Measurements from ENCODE around the gene HTATSF1. TPM values are rescaled to one million over a fixed set of nuclear protein-coding genes. Genes with fewer than 3 reads are reported as not detected.

Gene HTATSF1, protein sequence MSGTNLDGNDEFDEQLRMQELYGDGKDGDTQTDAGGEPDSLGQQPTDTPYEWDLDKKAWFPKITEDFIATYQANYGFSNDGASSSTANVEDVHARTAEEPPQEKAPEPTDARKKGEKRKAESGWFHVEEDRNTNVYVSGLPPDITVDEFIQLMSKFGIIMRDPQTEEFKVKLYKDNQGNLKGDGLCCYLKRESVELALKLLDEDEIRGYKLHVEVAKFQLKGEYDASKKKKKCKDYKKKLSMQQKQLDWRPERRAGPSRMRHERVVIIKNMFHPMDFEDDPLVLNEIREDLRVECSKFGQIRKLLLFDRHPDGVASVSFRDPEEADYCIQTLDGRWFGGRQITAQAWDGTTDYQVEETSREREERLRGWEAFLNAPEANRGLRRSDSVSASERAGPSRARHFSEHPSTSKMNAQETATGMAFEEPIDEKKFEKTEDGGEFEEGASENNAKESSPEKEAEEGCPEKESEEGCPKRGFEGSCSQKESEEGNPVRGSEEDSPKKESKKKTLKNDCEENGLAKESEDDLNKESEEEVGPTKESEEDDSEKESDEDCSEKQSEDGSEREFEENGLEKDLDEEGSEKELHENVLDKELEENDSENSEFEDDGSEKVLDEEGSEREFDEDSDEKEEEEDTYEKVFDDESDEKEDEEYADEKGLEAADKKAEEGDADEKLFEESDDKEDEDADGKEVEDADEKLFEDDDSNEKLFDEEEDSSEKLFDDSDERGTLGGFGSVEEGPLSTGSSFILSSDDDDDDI
- 10 to 100 TPM; 27.2 to 32.2 (median 28.8) TPM for total RNA-seq
- 52.5 TPM for total RNA-seq (2013)
- 58.2 to 125 (median 77.2) reads per million in 29 experiments for total RNA-seq

DNA sequence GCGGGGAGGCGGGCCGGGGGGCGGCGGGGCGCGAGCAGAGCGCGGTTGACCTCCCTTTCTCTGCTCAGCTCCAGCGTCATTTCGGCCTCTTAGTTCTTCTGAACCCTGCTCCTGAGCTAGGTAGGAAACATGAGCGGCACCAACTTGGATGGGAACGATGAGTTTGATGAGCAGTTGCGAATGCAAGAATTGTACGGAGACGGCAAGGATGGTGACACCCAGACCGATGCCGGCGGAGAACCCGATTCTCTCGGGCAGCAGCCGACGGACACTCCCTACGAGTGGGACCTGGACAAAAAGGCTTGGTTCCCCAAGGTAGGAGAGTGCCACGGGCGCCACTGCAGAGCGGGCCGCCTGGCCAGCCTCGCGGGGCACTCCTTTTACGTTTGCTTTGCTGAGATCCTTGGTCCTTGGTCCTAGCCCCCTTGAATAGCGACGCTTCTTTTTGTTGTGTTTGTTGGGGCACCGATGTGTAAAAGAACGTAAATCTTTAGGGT, at the start of gene HTATSF1:
Gene HTATSF1, plus strand, starts transcription at position 37 of the 497 bp plus-strand sequence. Its CDS starts 93 bp downstream, at position 130.
- CTCF ChIA-PET: interaction anchor here in 1 of 2 donors (0.6 to 1.8 kb wide), 5 partner anchors 80 to 462 kb away, joined by 3 to 7 read pairs (median 4); no protein-coding TSS in a partner anchor
- POLR2A ChIA-PET: interaction anchor here in 1 of 2 donors (0.6 to 1.1 kb wide), 5 partner anchors 26 to 383 kb away, joined by 3 to 15 read pairs (median 3); partner anchors contain the start of gene RBMX
- no peak for ATAC-seq (replicated peaks in 1 of 4)

DNA sequence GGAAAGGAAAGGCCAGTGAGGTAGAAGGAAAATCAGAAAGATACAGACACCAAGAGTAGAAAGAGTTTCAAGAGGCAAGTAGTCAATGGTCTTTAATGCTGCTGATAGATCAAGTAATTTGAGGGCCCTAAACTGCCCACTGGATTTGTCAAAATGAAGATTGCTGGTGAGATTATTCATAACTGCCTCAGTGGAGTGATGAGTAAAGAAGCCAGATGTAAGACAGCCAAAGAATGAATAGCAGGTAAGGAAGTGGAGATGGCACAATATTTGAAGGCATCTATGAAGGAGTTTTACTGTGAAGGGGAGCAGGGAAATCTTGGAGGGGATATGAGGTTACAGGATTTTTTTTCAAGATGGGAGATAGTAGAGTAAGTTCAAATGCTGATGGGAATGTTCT, 49.4 kb upstream of the HTATSF1 start:
- H3K36me3 ChIP-seq (ENCODE audit: control insufficient read depth in 2 of 2, extremely low read depth in 1 of 2, insufficient read depth in 1 of 2, low read length in 1 of 2): no peaks in the 10 kb centered on the region
- ChIA-PET POLR2A (no interaction called here), CTCF (no interaction called here)
- no peak overlapping the region for H3K27ac ChIP-seq (ENCODE audit: low read length)
- no peak overlapping the region for H3K4me3 ChIP-seq (ENCODE audit: control insufficient read depth in 1 of 2, extremely low read depth in 1 of 2, low read length in 1 of 2)
- H3K36me3 Mint-ChIP-seq: no peaks in the 10 kb centered on the region
- no peaks in the 10 kb centered on the region for H3K4me1 ChIP-seq (ENCODE audit: control insufficient read depth in 1 of 2, extremely low read depth in 1 of 2, insufficient read depth in 2 of 2, low read length in 2 of 2)
- H3K27me3 Mint-ChIP-seq: peaks cover 3 to 7% of the 10 kb centered on the region in 2 donors
- no peak overlapping the region for H3K4me3 Mint-ChIP-seq
- DNase-seq (no peak), ATAC-seq (replicated peaks in 1 of 4) (no peak)
- no peak overlapping the region for H3K27ac Mint-ChIP-seq
- H3K9me3 ChIP-seq: no peaks in the 10 kb centered on the region
- no peaks in the 10 kb centered on the region for H3K27me3 ChIP-seq (replicated peaks in 1 of 2; ENCODE audit: control insufficient read depth in 2 of 2, extremely low read depth in 1 of 2, insufficient read depth in 2 of 2, low read length in 1 of 2)
- no peaks in the 10 kb centered on the region for H3K4me1 Mint-ChIP-seq
- no peaks in the 10 kb centered on the region for H3K9me3 Mint-ChIP-seq

More for the DNA sequence above, at the start of gene HTATSF1:
- no peak for DNase-seq
- H3K9me3 ChIP-seq: no peaks in the 10 kb centered on the region
- Mint-ChIP-seq H3K27ac (peak within 1 kb of the TSS; percentile 95 to 96), H3K9me3 (no peaks in the 10 kb centered on the region), H3K4me3 (peak within 1 kb of the TSS; percentile 86 to 93 (median 88)), H3K36me3 (peaks cover 7% of the 10 kb centered on the region), H3K4me1 (peaks cover 13 to 20% (median 17%) of the 10 kb centered on the region in 3 donors), H3K27me3 (peaks cover 0 to 8% of the 10 kb centered on the region in 2 donors)
- H3K27ac ChIP-seq (ENCODE audit: low read length): peak within 1 kb of the TSS; percentile 91
- 0% methylated on average over 19 of the region's 35 CpGs for WGBS (ENCODE audit: insufficient coverage)
- no peaks in the 10 kb centered on the region for H3K27me3 ChIP-seq (replicated peaks in 1 of 2; ENCODE audit: control insufficient read depth in 2 of 2, extremely low read depth in 1 of 2, insufficient read depth in 2 of 2, low read length in 1 of 2)
- H3K36me3 ChIP-seq (ENCODE audit: control insufficient read depth in 2 of 2, extremely low read depth in 1 of 2, insufficient read depth in 1 of 2, low read length in 1 of 2): peaks cover 0 to 14% of the 10 kb centered on the region in 2 donors
- peaks cover 2 to 5% of the 10 kb centered on the region in 2 experiments for H3K4me1 ChIP-seq (ENCODE audit: control insufficient read depth in 1 of 2, extremely low read depth in 1 of 2, insufficient read depth in 2 of 2, low read length in 2 of 2)
- H3K4me3 ChIP-seq (ENCODE audit: control insufficient read depth in 1 of 2, extremely low read depth in 1 of 2, low read length in 1 of 2): peak within 1 kb of the TSS; percentile 83 to 84

DNA sequence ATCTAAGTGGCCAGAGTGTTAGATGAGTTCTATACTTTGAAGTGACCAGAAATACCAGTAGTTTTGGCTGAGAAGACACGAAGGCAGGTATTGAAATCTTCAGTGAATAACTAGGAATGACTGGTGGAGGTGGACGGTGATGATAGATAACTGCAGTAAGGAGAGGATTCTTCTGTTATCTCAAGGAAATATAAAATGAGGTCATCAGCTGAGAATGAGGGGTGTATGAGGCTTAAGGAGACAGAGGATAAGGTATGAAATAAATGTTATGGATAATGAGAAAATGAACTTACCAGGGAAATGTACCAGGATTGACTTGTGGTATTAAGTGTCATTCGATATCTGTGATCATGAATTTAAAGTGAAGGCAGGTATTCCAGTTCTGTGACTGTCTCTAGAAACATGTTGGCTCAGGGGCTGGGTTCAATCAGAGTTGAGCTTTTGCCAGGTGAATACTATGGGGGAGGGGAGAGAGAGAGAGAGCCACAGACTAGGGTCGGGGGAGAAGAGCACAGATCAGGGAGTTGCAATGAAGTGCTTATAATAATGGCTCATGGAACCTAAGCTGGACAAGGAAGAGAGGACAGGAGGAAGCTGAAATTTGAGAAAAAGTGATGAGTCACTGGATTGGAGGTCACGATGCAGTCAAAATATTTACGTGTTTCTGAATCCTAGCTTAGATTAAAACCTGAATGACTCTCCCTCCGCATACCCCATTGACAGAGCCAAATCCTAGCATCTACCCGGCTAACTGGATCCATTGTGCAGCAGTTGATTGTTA, 47.2 kb upstream of the HTATSF1 start:
- ChIA-PET CTCF (no interaction called here), POLR2A (no interaction called here)
- Mint-ChIP-seq H3K9me3 (no peaks in the 10 kb centered on the region), H3K4me3 (no peak overlapping the region), H3K27ac (no peak overlapping the region), H3K36me3 (no peaks in the 10 kb centered on the region), H3K4me1 (no peaks in the 10 kb centered on the region), H3K27me3 (peaks cover 3 to 11% of the 10 kb centered on the region in 2 donors)
- DNase-seq (no peak), ATAC-seq (replicated peaks in 1 of 4) (no peak)
- Histone ChIP-seq H3K27ac (ENCODE audit: low read length) (no peak overlapping the region), H3K4me1 (ENCODE audit: control insufficient read depth in 1 of 2, extremely low read depth in 1 of 2, insufficient read depth in 2 of 2, low read length in 2 of 2) (no peaks in the 10 kb centered on the region), H3K9me3 (no peaks in the 10 kb centered on the region), H3K27me3 (replicated peaks in 1 of 2; ENCODE audit: control insufficient read depth in 2 of 2, extremely low read depth in 1 of 2, insufficient read depth in 2 of 2, low read length in 1 of 2) (no peaks in the 10 kb centered on the region), H3K4me3 (ENCODE audit: control insufficient read depth in 1 of 2, extremely low read depth in 1 of 2, low read length in 1 of 2) (no peak overlapping the region), H3K36me3 (ENCODE audit: control insufficient read depth in 2 of 2, extremely low read depth in 1 of 2, insufficient read depth in 1 of 2, low read length in 1 of 2) (no peaks in the 10 kb centered on the region)
- 89% methylated on average over 3 of the region's 8 CpGs for WGBS (ENCODE audit: insufficient coverage)

DNA sequence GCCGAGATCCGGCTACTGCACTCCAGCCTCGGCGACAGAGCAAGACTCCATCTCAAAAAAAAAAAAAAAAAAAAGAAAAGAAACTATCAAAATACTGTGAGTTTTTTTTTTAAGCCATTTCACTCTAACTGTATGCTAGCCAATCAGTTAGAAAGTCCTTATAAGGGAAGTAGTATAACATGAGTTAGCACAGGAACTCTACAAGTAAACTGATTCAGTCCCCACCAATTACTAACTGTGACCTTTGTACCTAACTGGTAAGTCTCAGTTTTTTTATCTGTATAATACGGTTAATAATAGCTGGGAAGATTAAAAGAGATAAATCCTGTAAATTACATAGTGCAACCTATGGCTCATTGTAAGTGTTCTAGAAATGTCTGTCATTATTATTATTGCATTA, 44.8 kb upstream of the HTATSF1 start:
- H3K9me3 ChIP-seq: no peaks in the 10 kb centered on the region
- no peaks in the 10 kb centered on the region for H3K9me3 Mint-ChIP-seq
- no peaks in the 10 kb centered on the region for H3K4me1 ChIP-seq (ENCODE audit: control insufficient read depth in 1 of 2, extremely low read depth in 1 of 2, insufficient read depth in 2 of 2, low read length in 2 of 2)
- WGBS (ENCODE audit: insufficient coverage): no CpG with 5 or more reads among the region's 5 CpGs
- ChIA-PET CTCF (no interaction called here), POLR2A (interaction anchor here in 1 of 2 donors (0.7 kb wide), 1 partner anchor 203 kb away, joined by 4 read pairs; no protein-coding TSS in a partner anchor)
- H3K27me3 Mint-ChIP-seq: peaks cover 0 to 11% of the 10 kb centered on the region in 2 donors
- H3K27me3 ChIP-seq (replicated peaks in 1 of 2; ENCODE audit: control insufficient read depth in 2 of 2, extremely low read depth in 1 of 2, insufficient read depth in 2 of 2, low read length in 1 of 2): no peaks in the 10 kb centered on the region
- no peak overlapping the region for H3K27ac ChIP-seq (ENCODE audit: low read length)
- no peak overlapping the region for H3K27ac Mint-ChIP-seq
- no peaks in the 10 kb centered on the region for H3K36me3 ChIP-seq (ENCODE audit: control insufficient read depth in 2 of 2, extremely low read depth in 1 of 2, insufficient read depth in 1 of 2, low read length in 1 of 2)
- no peak for DNase-seq
- H3K4me3 ChIP-seq (ENCODE audit: control insufficient read depth in 1 of 2, extremely low read depth in 1 of 2, low read length in 1 of 2): no peak overlapping the region
- no peak for ATAC-seq (replicated peaks in 1 of 4)
- H3K4me1 Mint-ChIP-seq: no peaks in the 10 kb centered on the region
- no peaks in the 10 kb centered on the region for H3K36me3 Mint-ChIP-seq
- no peak overlapping the region for H3K4me3 Mint-ChIP-seq

DNA sequence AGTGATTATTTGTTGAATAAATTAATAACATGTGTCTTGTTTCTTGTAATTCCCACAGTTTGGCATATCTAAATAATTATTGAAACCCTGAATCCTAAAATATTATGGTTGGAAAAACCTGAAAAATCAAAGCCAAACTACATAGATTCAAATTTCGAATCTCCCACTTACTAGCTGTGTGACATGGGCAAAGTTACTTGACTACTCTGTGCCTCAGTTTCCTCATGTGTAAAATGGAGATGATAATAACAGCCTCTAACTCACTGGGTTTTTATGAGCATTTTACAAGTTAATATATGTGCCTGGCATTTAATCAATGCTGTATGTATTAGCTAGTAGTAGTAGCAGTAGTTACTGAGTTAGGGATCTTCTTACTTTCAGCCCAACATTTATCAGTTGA, 44.3 kb upstream of the HTATSF1 start:
- CTCF ChIA-PET: no interaction called here
- Mint-ChIP-seq H3K4me3 (no peak overlapping the region), H3K27me3 (peaks cover 0 to 16% of the 10 kb centered on the region in 2 donors), H3K4me1 (no peaks in the 10 kb centered on the region), H3K9me3 (no peaks in the 10 kb centered on the region), H3K36me3 (no peaks in the 10 kb centered on the region), H3K27ac (no peak overlapping the region)
- H3K4me3 ChIP-seq (ENCODE audit: control insufficient read depth in 1 of 2, extremely low read depth in 1 of 2, low read length in 1 of 2): no peak overlapping the region
- no peaks in the 10 kb centered on the region for H3K27me3 ChIP-seq (replicated peaks in 1 of 2; ENCODE audit: control insufficient read depth in 2 of 2, extremely low read depth in 1 of 2, insufficient read depth in 2 of 2, low read length in 1 of 2)
- no peaks in the 10 kb centered on the region for H3K4me1 ChIP-seq (ENCODE audit: control insufficient read depth in 1 of 2, extremely low read depth in 1 of 2, insufficient read depth in 2 of 2, low read length in 2 of 2)
- no CpG with 5 or more reads among the region's 1 CpG for WGBS (ENCODE audit: insufficient coverage)
- ATAC-seq (replicated peaks in 1 of 4) (no peak), DNase-seq (no peak)
- no peak overlapping the region for H3K27ac ChIP-seq (ENCODE audit: low read length)
- POLR2A ChIA-PET: no interaction called here
- H3K36me3 ChIP-seq (ENCODE audit: control insufficient read depth in 2 of 2, extremely low read depth in 1 of 2, insufficient read depth in 1 of 2, low read length in 1 of 2): no peaks in the 10 kb centered on the region
- H3K9me3 ChIP-seq: no peaks in the 10 kb centered on the region

DNA sequence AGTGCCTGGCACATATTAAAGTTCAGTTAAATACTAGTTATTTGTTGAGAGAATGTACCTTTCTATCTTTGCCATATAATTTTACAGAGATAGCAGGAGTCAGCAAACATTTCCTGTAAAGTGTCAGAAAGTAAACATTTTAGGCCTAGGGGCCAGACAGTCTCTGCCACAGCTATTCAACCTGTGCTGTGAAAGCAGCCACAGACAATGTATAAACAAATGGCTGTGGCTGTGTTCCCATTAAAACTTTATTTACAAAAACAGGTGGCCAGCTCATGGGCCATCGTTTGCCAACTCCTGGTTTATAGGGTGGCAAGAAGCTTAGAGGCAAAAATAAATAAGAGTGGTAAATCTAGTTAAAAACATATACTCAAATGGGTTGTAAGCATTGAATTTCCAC, 43.6 kb upstream of the HTATSF1 start:
- Histone ChIP-seq H3K4me3 (ENCODE audit: control insufficient read depth in 1 of 2, extremely low read depth in 1 of 2, low read length in 1 of 2) (no peak overlapping the region), H3K27ac (ENCODE audit: low read length) (no peak overlapping the region), H3K4me1 (ENCODE audit: control insufficient read depth in 1 of 2, extremely low read depth in 1 of 2, insufficient read depth in 2 of 2, low read length in 2 of 2) (no peaks in the 10 kb centered on the region), H3K27me3 (replicated peaks in 1 of 2; ENCODE audit: control insufficient read depth in 2 of 2, extremely low read depth in 1 of 2, insufficient read depth in 2 of 2, low read length in 1 of 2) (no peaks in the 10 kb centered on the region), H3K36me3 (ENCODE audit: control insufficient read depth in 2 of 2, extremely low read depth in 1 of 2, insufficient read depth in 1 of 2, low read length in 1 of 2) (no peaks in the 10 kb centered on the region), H3K9me3 (no peaks in the 10 kb centered on the region)
- ChIA-PET POLR2A (no interaction called here), CTCF (no interaction called here)
- Mint-ChIP-seq H3K4me1 (no peaks in the 10 kb centered on the region), H3K4me3 (no peak overlapping the region), H3K27me3 (peaks cover 0 to 17% of the 10 kb centered on the region in 2 donors), H3K9me3 (no peaks in the 10 kb centered on the region), H3K36me3 (no peaks in the 10 kb centered on the region), H3K27ac (no peak overlapping the region)
- no CpG with 5 or more reads among the region's 1 CpG for WGBS (ENCODE audit: insufficient coverage)
- ATAC-seq (replicated peaks in 1 of 4) (no peak), DNase-seq (no peak)

All from T-cell (primary cell).